HCT116 (cell line): ENCODE results near the gene CFAP54. TPM values are rescaled to one million over a fixed set of nuclear protein-coding genes. Genes with fewer than 3 reads are reported as not detected.

Experiments used
- ATAC-seq: fragments of 200-7000 bp; cut with Tn5 transposase; 2 replicates; pipeline ENCODE4 v1.9.1; 2020; ENCODE audit warnings: mild to moderate bottlenecking, moderate library complexity
- BruUV-seq: library from RNA; stranded (reverse); fragments of 400-500 nt; replicated peaks from 2 replicates; lab custom pipeline; 2021; lab: Mats Ljungman, UMichigan
- CTCF ChIA-PET: fragments of 300-600 bp; sonication (Branson Sonifier 250); formaldehyde crosslinking; loops from one replicate; lab custom pipeline; 2021; ENCODE audit warnings: antibody characterized with exemption; lab: Charles Lee
- POLR2A ChIA-PET: fragments of 300-600, 350-600 bp; sonication (Branson Sonifier 250); formaldehyde crosslinking; loops from one replicate; lab custom pipeline; 2021; ENCODE audit warnings: antibody characterized with exemption; lab: Charles Lee
- RAD21 ChIA-PET, 2 experiments: fragments of 300-600 bp; sonication (Branson Sonifier 250); formaldehyde crosslinking; loops; one replicate each; lab custom pipeline; 2023; ENCODE audit warnings: low total read pairs in 2 of 2; ENCODE audit not compliant: uncharacterized antibody in 2 of 2, unreplicated experiment in 2 of 2, low non-redundant PET in 1 of 2; lab: Charles Lee
- DNase-seq: peaks from one replicate; pipeline ENCODE4 v3.0.0-alpha.2; 2010; ENCODE audit warnings: low read depth, low spot score
- H2AFZ ChIP-seq: fragments of 200-600 bp; shearing (Covaris generic), sonication (generic); 2 replicates; pipeline ENCODE4 v1.6.1; 2017; ENCODE audit warnings: low read depth, mixed run types, mixed read lengths, antibody characterized with exemption, low read length; ENCODE audit not compliant: poor library complexity, severe bottlenecking
- H3K27ac ChIP-seq: 2 replicates; pipeline ENCODE4 v1.5.1; 2012; ENCODE audit warnings: low read depth, low read length
- H3K27me3 ChIP-seq: fragments of 200-600 bp; sonication (generic); 2 replicates; pipeline ENCODE4 v1.6.1; 2016; ENCODE audit warnings: mixed run types, low read length, mixed read lengths; ENCODE audit not compliant: insufficient read depth
- H3K36me3 ChIP-seq, 2 experiments: fragments of 200-500 bp in 1 of 2; fragments of 200-600 bp in 1 of 2; sonication (Bioruptor generic) in 1 of 2; sonication (generic) in 1 of 2; 2 replicates each; pipeline versions ENCODE4 v1.5.1 to v1.6.1; 2014 to 2016; ENCODE audit warnings: low read length in 2 of 2, inconsistent platforms in 1 of 2, mixed read lengths in 1 of 2, mixed run types in 1 of 2; ENCODE audit not compliant: insufficient read depth in 2 of 2, control insufficient read depth in 1 of 2
- H3K4me1 ChIP-seq, 2 experiments: fragments of 200-600 bp in 1 of 2; sonication (generic) in 1 of 2; 2 replicates each; pipeline versions ENCODE4 v1.5.1 to v1.6.1; 2012 to 2017; ENCODE audit warnings: low read length in 2 of 2, inconsistent platforms in 1 of 2, mild to moderate bottlenecking in 1 of 2, mixed read lengths in 1 of 2, mixed run types in 1 of 2, moderate library complexity in 1 of 2; ENCODE audit not compliant: insufficient read depth in 2 of 2, control insufficient read depth in 1 of 2
- H3K4me2 ChIP-seq: fragments of 200-600 bp; sonication (generic); 2 replicates; pipeline ENCODE4 v1.6.1; 2017; ENCODE audit warnings: mixed run types, low read length, mixed read lengths
- H3K4me3 ChIP-seq, 2 experiments: fragments of 200-600 bp in 1 of 2; sonication (generic) in 1 of 2; replicated peaks in 1 of 2; 2 replicates each; pipeline ENCODE4 v1.5.1; 2011 to 2016; ENCODE audit warnings: low read length in 2 of 2, control low read depth in 1 of 2, low read depth in 1 of 2, mild to moderate bottlenecking in 1 of 2, mixed read lengths in 1 of 2, mixed run types in 1 of 2
- H3K79me2 ChIP-seq: fragments of 200-600 bp; sonication (generic); 2 replicates; pipeline ENCODE4 v1.6.1; 2017; ENCODE audit warnings: mild to moderate bottlenecking, mixed run types, low read length, moderate library complexity, mixed read lengths; ENCODE audit not compliant: insufficient read depth
- H3K9ac ChIP-seq: fragments of 200-600 bp; sonication (generic); 2 replicates; pipeline ENCODE4 v1.6.1; 2016; ENCODE audit warnings: low read length, mixed read lengths
- H3K9me2 ChIP-seq: fragments of 200-600 bp; sonication (generic), shearing (Covaris generic); 2 replicates; pipeline ENCODE4 v1.6.1; 2017; ENCODE audit warnings: mixed run types, mild to moderate bottlenecking, moderate library complexity; ENCODE audit not compliant: insufficient read depth
- H3K9me3 ChIP-seq, 2 experiments: fragments of 200-500 bp in 1 of 2; fragments of 200-600 bp in 1 of 2; sonication (Bioruptor generic) in 1 of 2; sonication (generic) in 1 of 2; 2 replicates each; pipeline ENCODE4 v1.6.1; 2014 to 2017; ENCODE audit warnings: low read length in 2 of 2, mixed read lengths in 2 of 2, inconsistent platforms in 1 of 2, low read depth in 1 of 2, mild to moderate bottlenecking in 1 of 2, mixed run types in 1 of 2, moderate library complexity in 1 of 2; ENCODE audit not compliant: control insufficient read depth in 1 of 2, insufficient read depth in 1 of 2
- H4K20me1 ChIP-seq: fragments of 200-600 bp; sonication (generic), shearing (Covaris generic); 2 replicates; pipeline ENCODE4 v1.6.1; 2017; ENCODE audit warnings: mixed run types, mild to moderate bottlenecking, moderate library complexity; ENCODE audit not compliant: insufficient read depth
- CBX3 ChIP-seq: IDR thresholded peaks from 2 replicates; pipeline ENCODE4 v1.6.1; 2012; ENCODE audit warnings: low read depth
- EGR1 ChIP-seq: IDR thresholded peaks from 2 replicates; pipeline ENCODE4 v1.6.1; 2012; ENCODE audit warnings: low read depth
- EZH2phosphoT487 ChIP-seq: fragments of 200-600 bp; IDR thresholded peaks from 2 replicates; pipeline ENCODE4 v1.6.1; 2018; ENCODE audit warnings: antibody characterized with exemption, borderline replicate concordance
- FOSL1 ChIP-seq: IDR thresholded peaks from 2 replicates; pipeline ENCODE4 v1.6.1; 2012; ENCODE audit warnings: low read depth
- JUND ChIP-seq: IDR thresholded peaks from 2 replicates; pipeline ENCODE4 v1.6.1; 2012
- POLR2A ChIP-seq: IDR thresholded peaks from 2 replicates; pipeline ENCODE4 v1.7.0; 2011; ENCODE audit warnings: borderline replicate concordance; ENCODE audit not compliant: insufficient read depth, insufficient read length; ENCODE audit errors: extremely low read depth
- RAD21 ChIP-seq: IDR thresholded peaks from 2 replicates; pipeline ENCODE4 v1.6.1; 2012; ENCODE audit warnings: low read depth, mild to moderate bottlenecking
- SP1 ChIP-seq: IDR thresholded peaks from 2 replicates; pipeline ENCODE4 v1.6.1; 2012; ENCODE audit warnings: low read depth
- YY1 ChIP-seq: IDR thresholded peaks from 2 replicates; pipeline ENCODE4 v1.6.1; 2011; ENCODE audit warnings: low read length, low read depth, moderate library complexity, mild to moderate bottlenecking; ENCODE audit not compliant: insufficient replicate concordance; ENCODE audit errors: extremely low read depth
- ZFX ChIP-seq: fragments of 450-650 bp; IDR thresholded peaks from 2 replicates; pipeline ENCODE4 v1.6.1; 2017
- intact Hi-C: fragments of 100-400 bp; cut with micrococcal nuclease; formaldehyde crosslinking; loops from 2 replicates; pipeline ENCODE4 v1.10.0; 2022
- total RNA-seq: library from RNA; stranded (reverse); gene quantifications from one replicate; pipeline ENCODE4 v1.2.1, GENCODE V29; 2021; ENCODE audit not compliant: unreplicated experiment
- TF ChIP-seq, protein P1 (sequence below): IDR thresholded peaks from 2 replicates; pipeline ENCODE4 v1.6.1; 2012
- TF ChIP-seq, protein P2 (sequence below): IDR thresholded peaks from 2 replicates; pipeline ENCODE4 v1.6.1; 2012

The CFAP54 gene
- total RNA-seq, 1 experiment from 2014 or later, result 0.25 TPM

DNA sequence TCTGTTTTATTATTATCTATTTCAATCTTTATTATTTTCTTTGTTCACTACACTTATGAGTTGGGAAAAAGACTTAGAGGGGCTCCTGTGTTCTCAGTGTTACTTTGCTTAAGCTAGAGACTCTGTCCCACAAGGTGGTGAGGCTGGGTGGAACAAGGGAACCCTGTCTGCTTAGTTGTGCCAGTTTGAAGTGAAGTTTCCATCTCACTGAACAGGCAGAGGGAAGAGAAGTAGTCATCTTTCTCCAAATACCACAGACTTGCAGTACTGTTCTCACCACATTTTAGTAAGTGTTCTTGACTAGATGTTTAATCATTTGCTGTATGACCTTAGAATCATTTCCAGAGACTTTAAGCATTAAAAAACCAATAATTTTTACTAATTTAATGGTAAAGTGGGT, 222.0 kb downstream of the CFAP54 start (continued):
- TF ChIP-seq, protein P1, sequence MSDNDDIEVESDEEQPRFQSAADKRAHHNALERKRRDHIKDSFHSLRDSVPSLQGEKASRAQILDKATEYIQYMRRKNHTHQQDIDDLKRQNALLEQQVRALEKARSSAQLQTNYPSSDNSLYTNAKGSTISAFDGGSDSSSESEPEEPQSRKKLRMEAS, result no peak
- no peak for TF ChIP-seq FOSL1

DNA sequence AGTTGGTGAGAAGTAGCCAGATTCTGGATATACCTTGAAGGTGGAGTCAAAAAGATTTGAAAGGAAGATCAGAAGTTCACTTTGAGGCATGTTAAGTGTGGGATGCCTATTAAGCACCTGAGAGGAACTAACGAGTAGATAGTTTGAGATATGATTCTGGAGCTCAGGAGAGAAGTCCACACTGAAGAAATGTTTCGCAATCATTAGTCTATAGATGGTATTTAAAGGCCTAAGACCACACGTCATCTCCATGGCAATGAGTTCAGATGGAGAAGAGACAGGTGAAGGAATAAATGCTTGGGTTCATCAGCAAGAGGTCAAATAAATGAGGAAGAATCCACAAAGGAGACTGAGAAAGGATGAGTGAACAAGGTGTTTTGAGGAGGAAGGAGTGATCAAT, 224.8 kb downstream of the CFAP54 start:
- Histone ChIP-seq H3K27me3 (peaks cover 34% of the 10 kb centered on the region), H3K4me3 (no peak overlapping the region), H3K4me1 (no peaks in the 10 kb centered on the region), H3K79me2 (no peaks in the 10 kb centered on the region), H3K27ac (no peak overlapping the region), H3K36me3 (no peaks in the 10 kb centered on the region), H3K9me2 (no peaks in the 10 kb centered on the region), H3K9me3 (no peaks in the 10 kb centered on the region), H2AFZ (no peak overlapping the region), H4K20me1 (no peaks in the 10 kb centered on the region), H3K4me2 (no peak overlapping the region), H3K9ac (no peak overlapping the region)
- DNase-seq, result no peak
- RAD21 ChIA-PET, result no interaction called here
- no peak for ATAC-seq
- TF ChIP-seq SP1 (no peak), EGR1 (no peak), JUND (no peak), YY1 (no peak), RAD21 (no peak), CBX3 (no peak), ZFX (no peak), EZH2phosphoT487 (no peak), POLR2A (no peak)
- TF ChIP-seq, protein P2, sequence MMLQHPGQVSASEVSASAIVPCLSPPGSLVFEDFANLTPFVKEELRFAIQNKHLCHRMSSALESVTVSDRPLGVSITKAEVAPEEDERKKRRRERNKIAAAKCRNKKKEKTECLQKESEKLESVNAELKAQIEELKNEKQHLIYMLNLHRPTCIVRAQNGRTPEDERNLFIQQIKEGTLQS, result no peak
- BruUV-seq, result no TSS peak
- POLR2A ChIA-PET, result no interaction called here
- intact Hi-C loops, result no loop called here
- CTCF ChIA-PET, result no interaction called here
